ENCODE data around the gene KLHDC8B.

KLHDC8B gene

GRCh38 chr3:49157289-49157688 is 14.1 kb upstream of the KLHDC8B start:
- TF ChIP-seq, protein P1, sequence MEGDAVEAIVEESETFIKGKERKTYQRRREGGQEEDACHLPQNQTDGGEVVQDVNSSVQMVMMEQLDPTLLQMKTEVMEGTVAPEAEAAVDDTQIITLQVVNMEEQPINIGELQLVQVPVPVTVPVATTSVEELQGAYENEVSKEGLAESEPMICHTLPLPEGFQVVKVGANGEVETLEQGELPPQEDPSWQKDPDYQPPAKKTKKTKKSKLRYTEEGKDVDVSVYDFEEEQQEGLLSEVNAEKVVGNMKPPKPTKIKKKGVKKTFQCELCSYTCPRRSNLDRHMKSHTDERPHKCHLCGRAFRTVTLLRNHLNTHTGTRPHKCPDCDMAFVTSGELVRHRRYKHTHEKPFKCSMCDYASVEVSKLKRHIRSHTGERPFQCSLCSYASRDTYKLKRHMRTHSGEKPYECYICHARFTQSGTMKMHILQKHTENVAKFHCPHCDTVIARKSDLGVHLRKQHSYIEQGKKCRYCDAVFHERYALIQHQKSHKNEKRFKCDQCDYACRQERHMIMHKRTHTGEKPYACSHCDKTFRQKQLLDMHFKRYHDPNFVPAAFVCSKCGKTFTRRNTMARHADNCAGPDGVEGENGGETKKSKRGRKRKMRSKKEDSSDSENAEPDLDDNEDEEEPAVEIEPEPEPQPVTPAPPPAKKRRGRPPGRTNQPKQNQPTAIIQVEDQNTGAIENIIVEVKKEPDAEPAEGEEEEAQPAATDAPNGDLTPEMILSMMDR (IDR thresholded peaks at IDR 0.05; ENCODE audit: insufficient read depth, low read depth, low read length, missing control alignments), result no peak
- no peak overlapping the region for H3K4me3 ChIP-seq (ENCODE audit: low read length)
- DNase-seq (ENCODE audit: low read depth), result peak; percentile 53

DNA sequence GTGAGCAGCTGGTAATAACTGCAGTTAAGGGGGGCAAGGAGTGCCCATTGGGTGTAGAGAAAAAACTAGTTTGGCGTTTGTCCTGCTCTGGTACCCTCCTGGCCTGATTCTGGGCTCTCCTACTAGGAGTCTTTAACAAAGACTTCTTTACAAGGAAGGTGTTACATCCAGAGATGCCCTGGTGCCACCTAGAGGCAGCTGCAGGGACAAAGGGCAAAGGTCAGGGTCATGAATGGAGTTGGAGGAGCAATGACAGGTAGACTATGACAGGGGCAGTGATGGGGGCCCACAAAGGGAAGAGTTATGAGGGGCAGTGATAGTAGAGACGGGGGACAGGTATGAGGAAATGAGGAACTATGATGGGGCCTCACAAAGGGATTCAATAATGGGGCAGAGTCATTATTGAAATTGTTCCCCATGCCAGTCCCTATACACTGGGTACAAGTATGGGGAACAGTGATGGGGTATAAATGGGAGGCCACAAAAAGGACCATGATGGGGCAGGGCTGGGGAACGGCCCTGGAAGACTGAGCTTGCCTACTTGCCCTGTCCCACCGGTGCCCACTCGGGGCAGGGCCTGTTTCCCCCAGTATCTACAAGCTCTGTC is 13.2 kb upstream of the KLHDC8B start:
- DNase-seq (ENCODE audit: low read depth), result peak; percentile 45
- no peak overlapping the region for H3K4me3 ChIP-seq (ENCODE audit: low read length)
- TF ChIP-seq, protein P1 (IDR thresholded peaks at IDR 0.05; ENCODE audit: insufficient read depth, low read depth, low read length, missing control alignments), result peak; percentile 55

- no peak overlapping the region for H3K4me3 ChIP-seq (ENCODE audit: low read length)
- no peak for DNase-seq (ENCODE audit: low read depth)
- TF ChIP-seq, protein P1 (IDR thresholded peaks at IDR 0.05; ENCODE audit: insufficient read depth, low read depth, low read length, missing control alignments), result no peak
These were observed 12.6 kb upstream of the KLHDC8B start for GRCh38 chr3:49158792-49159191.

- no peak for DNase-seq (ENCODE audit: low read depth)
- H3K4me3 ChIP-seq (ENCODE audit: low read length), result no peak overlapping the region
- TF ChIP-seq, protein P1 (IDR thresholded peaks at IDR 0.05; ENCODE audit: insufficient read depth, low read depth, low read length, missing control alignments), result no peak
These were observed 10.2 kb upstream of the KLHDC8B start for GRCh38 chr3:49161197-49161596.

GRCh38 chr3:49161808-49162530 is 9.4 kb upstream of the KLHDC8B start:
- TF ChIP-seq, protein P1 (IDR thresholded peaks at IDR 0.05; ENCODE audit: insufficient read depth, low read depth, low read length, missing control alignments), result no peak
- DNase-seq (ENCODE audit: low read depth), result no peak

DNA sequence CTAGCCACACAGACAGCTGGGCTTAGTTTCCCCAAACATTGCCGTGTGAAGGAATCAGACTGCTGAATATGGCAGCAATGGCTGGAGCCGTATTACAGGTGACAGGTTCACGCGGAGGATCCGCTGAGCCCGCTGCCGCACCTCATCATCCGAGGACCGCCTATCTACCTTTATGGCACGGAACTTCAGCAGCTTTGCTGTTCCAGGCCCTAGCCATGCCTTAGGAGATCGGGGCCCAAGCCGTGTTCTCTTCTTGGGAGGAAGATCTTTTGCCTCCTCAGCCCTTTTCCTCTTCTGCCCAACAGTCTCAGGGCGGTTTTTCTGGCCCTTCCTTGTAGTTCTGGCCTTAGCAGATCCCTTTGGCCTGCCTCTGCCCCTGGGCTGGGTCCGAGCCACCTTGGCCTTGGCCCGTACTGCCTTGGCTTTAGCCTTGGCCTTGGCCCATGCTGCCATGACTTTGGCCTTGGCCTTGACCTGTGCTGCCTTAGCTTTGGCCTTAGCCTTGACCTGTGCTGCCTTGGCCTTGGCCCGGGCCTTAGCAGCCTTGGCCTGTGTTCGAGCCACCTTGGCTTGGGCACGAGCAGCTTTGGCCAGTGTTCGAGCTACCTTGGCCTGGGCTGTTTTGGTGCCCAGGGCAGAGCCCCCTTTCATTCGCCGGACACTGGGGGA is 8.5 kb upstream of the KLHDC8B start:
- TF ChIP-seq, protein P1 (IDR thresholded peaks at IDR 0.05; ENCODE audit: insufficient read depth, low read depth, low read length, missing control alignments), result no peak
- H3K4me3 ChIP-seq (ENCODE audit: low read length), result no peak overlapping the region
- DNase-seq (ENCODE audit: low read depth), result no peak

More at GRCh38 chr3:49161808-49162530, 9.4 kb upstream of the KLHDC8B start:
- no peak overlapping the region for H3K4me3 ChIP-seq (ENCODE audit: low read length)
